K562 (cell line): ENCODE measurements around the gene KCNK3.

Experiments
- CBFB ChIP-seq: sonication (generic); formaldehyde crosslinking; IDR thresholded peaks from 2 replicates; pipeline ENCODE4 v1.4.0; 2020; ENCODE audit warnings: mild to moderate bottlenecking, missing genetic modification reagents
- MYNN ChIP-seq, 2 experiments: sonication (generic); formaldehyde crosslinking in 1 of 2; IDR thresholded peaks; 2 replicates each; pipeline versions ENCODE4 v1.5.0 to v1.6.1; 2016 to 2020; ENCODE audit warnings: antibody characterized with exemption in 1 of 2, missing genetic modification reagents in 1 of 2

DNA sequence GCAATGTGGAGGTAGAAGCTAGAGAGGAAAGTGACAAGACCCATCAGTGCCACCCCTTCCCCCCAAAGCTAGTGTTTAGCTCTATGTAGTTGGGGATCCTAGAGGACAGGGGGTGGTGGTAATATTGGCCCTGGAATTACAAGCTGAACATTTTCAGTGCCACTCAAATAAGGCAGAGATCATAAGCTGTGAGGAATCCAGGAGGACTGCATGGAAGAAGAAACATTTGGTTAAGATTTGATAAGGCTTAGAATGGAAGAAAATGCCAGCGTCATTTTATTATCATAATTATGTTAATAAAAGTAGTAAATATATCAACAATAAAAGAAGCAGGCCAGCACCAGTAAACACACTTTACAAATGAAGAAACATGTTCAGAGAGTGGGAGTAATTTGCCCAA lies 33.7 kb downstream of the KCNK3 start:
- TF ChIP-seq MYNN (IDR thresholded peaks at IDR 0.05) (no peak), MYNN (CRISPR knock-in tag; IDR thresholded peaks at IDR 0.05) (no peak), CBFB (CRISPR knock-in tag) (no peak)
